Glomerular visceral epithelial cell (primary cell): ENCODE results near the gene TTL.
"Not testable (repeated sequence)": the region's sequence is repeated elsewhere in the genome, so short reads cannot be mapped to it uniquely, and the experiment has no call there.

ENCODE experiments used
- DNase-seq: peaks from one replicate; pipeline ENCODE4 v3.0.0-alpha.2; 2016; ENCODE audit errors: extremely low spot score

Gene TTL

GRCh38 chr2:112481528-112482233, at the start of gene TTL:
Gene TTL, plus strand, starts transcription at chr2:112482156. Its CDS starts 189 bp downstream, at chr2:112482345.
- DNase-seq = peak; percentile 71

GRCh38 chr2:112432390-112432734, 49.6 kb upstream of the TTL start:
- DNase-seq = not testable (repeated sequence)

DNA sequence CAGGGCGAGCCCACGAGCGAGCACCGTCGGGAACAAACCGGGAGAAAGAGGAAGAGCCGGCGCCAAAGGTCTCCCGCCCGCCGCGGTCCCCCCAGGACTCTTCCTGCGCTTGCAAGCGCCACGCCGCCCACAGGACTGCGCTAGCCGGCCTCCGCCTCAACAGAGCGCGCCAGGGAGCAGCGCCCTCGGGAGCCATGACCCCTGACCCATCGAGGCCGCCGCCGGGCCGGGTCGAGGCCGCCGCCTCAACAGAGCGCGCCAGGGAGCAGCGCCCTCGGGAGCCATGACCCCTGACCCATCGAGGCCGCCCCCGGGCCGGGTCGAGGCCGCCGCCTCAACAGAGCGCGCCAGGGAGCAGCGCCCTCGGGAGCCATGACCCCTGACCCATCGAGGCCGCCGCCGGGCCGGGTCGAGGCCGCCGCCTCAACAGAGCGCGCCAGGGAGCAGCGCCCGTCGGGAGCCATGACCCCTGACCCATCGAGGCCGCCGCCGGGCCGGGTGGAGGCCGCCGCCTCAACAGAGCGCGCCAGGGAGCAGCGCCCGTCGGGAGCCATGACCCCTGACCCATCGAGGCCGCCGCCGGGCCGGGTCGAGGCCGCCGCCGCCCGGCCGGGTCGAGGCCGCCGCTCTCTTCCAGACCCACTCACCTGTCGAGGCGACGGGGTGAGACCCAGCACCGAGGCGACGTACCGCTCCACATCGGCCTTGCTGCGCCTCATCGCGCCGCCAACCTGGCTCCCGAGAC, 49.0 kb upstream of the TTL start:
- DNase-seq = not testable (repeated sequence)

- peak; percentile 92 for DNase-seq
Observed at GRCh38 chr2:112433480-112433879, 48.5 kb upstream of the TTL start, which contains the start of gene RGPD8. Gene RGPD8, minus strand, starts transcription at chr2:112433645. Its CDS starts 192 bp downstream, at chr2:112433453.

- no peak for DNase-seq
Observed at GRCh38 chr2:112433932-112434730, 47.8 kb upstream of the TTL start.

DNA sequence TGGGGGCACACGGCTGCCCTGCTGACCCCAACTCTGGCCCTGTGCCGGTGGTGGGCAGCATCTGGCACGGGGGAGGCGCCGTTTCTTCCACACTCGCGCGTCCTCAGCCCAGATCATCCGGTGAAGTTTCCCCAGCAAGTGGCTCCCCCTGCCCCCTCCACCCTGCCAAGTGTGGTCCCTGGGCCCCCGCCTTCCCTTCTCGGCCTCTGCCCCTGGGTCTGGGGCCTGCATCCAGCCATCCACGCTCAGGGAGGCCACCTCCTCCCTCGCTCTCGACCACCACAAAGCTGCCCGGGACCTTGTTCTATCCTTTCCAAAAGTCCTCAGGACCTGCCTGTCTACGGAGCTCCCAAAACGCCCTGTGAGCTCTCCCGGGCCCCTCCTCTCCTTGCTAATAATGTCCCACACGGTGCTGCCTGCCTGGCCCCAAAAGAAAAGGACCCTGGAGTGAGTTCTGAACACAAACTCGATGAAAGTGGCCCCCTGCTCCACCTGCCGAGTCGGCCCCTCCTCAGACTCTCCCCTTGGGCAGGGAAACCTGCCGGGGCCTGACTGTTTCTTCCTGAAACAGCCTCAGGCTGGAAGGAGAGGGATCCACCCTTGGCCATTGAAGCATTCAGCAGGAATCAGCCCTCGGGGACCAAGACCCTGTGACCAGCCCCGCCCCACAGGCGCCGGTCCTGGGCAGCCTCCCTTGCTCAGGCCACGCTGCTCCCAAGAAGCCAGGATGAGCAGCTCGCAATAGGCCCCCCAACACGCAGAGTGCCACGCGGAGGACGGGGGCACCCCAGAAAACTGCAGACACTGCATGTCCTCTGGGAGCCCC, 46.9 kb upstream of the TTL start:
- DNase-seq = not testable (repeated sequence)

DNA sequence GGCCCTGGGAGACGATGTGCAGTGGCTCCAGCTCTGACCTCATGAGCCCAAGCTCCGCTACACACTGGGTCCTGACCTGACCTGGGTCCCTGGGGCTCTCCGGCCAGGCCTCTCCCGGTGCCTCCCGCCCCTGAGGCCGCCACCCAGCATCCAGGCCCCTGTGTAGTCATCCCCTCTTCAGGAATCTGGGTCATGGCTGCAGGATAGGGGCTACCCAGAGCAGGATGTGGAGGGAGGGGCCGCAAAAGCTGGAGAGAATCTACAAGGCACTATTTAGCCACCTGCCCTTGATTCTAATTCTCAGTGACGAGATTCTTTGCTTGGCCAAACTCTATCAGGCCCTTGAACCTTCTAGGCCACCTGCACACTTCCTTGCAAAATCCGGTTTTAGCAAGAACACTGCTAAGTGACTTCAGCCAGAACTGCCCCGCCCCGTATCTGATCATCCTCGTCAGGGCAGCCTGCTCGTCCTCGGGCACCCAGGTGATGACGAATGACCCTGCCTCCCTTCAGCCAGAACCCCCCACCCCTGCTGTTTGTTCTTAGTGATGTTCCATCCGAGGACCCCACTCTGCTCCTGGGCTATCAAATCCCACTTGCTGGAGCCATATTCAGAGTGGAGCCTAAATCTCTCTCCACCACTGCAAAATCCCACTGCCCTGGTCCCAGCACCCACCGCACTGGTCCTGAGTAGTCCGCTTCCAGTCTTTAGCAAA, 46.1 kb upstream of the TTL start:
- not testable (repeated sequence) for DNase-seq

GRCh38 chr2:112436993-112437392, 45.0 kb upstream of the TTL start:
- DNase-seq = not testable (repeated sequence)

- DNase-seq = not testable (repeated sequence)
Observed at GRCh38 chr2:112437405-112437831, 44.5 kb upstream of the TTL start.

GRCh38 chr2:112438603-112439261, 43.2 kb upstream of the TTL start:
- DNase-seq = not testable (repeated sequence)

DNA sequence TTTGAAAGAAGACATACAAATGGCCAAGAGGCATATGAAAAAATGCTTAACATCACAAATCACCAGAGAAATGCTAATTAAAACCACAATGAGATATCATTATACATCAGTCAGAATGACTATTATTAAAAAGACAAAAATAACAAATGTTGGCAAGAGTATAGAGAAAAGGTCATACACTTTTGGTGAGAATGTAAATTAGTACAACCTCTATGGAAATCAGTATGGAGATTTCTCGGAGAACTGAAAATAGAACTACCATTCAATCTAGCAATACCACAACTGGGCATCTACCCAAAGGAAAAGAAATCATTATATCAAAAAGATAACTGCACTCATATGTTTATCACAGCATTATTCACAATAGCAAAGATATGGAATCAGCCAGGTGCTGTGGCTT, 37.7 kb upstream of the TTL start:
- not testable (repeated sequence) for DNase-seq

DNA sequence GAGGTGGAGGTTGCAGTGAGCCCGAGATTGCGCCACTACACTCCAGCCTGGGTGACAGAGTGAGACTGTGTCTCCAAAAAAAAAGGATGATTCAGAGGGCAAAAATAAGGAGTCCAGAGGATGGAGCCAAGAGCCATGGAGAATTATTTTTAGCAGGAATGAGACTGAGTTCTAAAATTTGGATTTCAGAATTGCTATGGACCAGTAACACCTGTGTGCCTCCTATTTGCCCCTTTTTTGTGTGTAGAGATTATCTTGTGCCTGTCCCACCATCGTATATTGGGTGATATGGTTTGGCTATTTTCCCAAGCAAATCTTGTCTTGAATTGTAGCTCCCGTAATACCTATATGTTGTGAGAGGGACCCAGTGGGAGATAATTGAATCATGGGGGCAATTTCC, 32.1 kb upstream of the TTL start:
- no peak for DNase-seq

DNA sequence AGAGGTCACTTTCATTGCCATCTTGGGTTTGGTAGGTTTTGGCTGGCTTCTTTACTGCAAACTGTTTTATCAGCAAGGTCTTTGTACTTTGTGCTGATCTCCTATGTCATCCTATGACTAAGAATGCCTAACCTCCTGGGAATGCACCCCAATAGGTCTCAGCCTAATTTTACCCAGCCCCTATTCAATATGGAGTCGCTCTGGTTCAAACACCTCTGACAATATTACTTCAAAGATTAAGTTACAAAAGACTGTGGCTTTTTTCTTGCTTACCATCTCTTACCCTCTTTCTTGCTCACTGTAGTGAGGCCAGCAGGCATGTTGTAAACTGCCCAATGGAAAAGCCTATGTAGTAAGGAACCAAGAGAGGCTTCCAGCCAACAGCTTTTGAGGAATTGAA, 30.6 kb upstream of the TTL start:
- no peak for DNase-seq

GRCh38 chr2:112454586-112454985, 27.4 kb upstream of the TTL start:
- DNase-seq = no peak

DNA sequence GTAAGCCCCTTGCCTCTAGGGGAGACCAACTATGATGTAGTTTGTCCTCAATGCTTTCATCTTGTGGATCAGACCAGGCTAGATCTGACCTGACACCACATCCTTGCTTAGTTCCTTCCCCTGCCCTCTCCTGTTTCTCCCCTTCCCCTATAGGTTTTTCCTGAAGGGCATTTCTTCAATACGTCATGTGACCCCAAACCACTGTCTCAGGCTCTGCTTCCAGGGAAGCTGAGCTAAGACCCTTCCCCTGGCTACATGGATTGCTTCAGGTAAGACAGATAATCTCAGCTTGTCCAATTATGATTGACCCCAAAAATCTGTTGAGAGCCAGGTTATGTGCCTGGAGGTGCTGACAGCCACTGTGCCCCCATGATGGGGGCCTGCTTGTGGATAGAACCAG, 22.6 kb upstream of the TTL start:
- DNase-seq = no peak

DNA sequence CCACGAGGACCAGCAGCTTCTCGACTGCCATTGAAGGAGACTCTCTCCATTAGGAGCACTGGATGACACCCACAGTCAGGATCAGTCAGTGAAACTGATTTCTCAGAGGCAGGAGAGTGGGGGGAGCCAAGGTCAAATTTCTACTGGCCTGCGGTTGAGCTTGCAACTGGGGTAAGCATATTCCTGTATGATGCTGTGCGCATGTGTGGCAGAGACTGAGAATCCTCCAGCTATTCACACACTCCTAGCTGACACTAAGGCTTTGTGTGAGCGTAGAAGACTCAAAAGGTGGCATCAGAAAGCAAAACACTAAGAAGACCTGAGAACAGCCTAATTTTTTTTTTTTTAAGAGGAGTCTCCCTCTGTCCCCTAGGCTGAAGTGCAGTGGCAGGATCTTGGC, 19.8 kb upstream of the TTL start:
- no peak for DNase-seq

GRCh38 chr2:112463256-112463655, 18.7 kb upstream of the TTL start:
- no peak for DNase-seq

DNA sequence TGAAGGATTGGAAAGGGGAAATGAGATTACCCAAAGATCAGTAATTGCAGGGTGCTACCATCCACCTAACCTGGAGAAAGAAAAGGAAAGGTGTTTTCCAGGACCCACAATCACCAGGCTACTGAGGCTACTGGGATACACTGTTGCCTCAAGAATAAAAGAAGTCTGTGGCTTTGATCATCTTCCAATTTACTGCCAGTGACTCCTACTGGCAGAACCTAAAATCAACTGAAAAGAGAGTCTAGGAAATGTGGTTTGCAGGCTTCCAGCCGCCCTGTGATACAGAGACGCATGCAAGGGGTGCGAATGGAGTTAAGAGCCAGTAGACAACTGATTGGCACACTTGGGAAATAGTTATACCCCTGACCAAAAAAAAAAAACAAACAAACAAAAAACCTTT, 16.6 kb upstream of the TTL start:
- no peak for DNase-seq

DNA sequence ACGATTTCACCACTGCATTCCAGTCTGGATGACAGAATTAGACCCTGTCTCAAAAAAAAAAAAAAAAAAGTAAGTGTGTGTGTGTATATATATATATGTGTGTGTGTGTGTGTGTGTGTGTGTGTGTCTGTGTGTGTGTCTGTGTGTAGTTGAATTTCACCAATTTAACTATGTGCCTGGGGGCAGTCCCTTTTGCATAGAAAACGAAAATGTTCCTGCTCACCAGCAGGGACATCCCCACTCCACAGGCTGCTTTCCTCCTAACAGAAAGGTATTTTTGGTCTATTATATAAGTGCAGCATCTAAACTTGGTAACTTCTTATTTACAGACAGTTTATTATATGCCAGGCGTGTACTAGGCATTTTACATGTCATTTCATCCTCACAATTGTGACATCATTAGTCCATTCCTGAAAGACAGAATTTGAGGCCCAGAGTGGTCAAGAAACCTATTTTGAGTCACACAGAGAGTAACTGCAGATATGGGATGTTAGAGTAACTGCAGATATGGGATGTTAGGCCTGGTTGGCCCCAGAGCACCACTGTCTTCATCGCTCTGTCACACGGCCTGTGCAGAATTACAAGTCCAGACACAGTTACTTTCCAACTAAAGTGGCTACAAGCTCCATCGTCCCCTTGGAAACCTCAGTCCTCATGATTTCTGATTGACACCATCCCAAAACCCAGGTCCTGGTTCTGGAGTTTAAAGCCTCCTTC, 9.3 kb upstream of the TTL start:
- DNase-seq = no peak
